Stimulated activated CD8-positive, alpha-beta memory T cell treated with anti-CD3 and anti-CD28 coated beads, Interleukin-7, amount 100 ng/mL, for 1 hour (primary cell): ENCODE results near the gene GMPR2.

Source experiments
- DNase-seq, 2 donors: peaks; one replicate each; pipeline ENCODE4 v3.0.0-alpha.2; 2020; ENCODE audit warnings: low read depth in 2 of 2

Gene GMPR2

DNA sequence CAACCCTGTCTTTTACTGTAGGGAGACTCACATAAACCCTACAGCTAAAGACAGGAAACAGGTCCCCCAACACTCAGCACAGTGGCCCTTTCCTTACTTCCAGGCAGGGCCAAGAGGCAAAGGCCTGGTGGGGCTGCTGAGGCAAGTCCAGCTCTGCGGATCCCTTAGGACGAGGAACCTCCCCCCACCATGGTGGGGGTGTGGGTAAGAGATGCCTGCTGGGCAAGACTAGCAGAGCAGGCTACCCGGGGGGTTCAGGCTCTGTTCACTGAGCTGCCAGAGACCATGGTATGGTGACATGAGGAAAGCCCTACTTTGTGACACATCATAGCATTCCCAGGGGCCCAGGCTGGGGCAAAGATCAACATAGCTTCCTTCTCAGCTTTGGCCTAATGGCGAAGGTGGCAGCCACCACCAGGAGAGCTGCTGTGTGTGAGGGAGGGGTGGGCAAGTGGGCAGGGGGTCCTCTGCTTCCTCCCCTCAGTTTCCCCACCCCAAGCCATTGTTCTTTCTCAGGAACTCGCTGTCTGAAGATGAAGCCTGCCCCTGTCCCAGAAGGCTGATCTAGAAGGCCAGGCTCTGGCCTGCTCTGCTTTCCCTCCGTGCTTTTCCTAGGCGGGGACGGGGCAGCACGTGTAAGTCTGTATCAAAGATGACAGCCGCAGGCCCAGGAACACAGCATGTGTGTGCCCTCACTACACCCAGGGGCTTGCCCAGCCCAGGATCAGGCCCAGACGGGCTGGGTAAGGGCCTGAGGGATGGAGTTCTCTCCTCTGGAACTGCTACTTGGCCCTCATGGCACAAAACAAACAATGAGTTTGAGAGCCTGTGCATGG lies 19.8 kb downstream of the GMPR2 start:
- DNase-seq: no peak

DNA sequence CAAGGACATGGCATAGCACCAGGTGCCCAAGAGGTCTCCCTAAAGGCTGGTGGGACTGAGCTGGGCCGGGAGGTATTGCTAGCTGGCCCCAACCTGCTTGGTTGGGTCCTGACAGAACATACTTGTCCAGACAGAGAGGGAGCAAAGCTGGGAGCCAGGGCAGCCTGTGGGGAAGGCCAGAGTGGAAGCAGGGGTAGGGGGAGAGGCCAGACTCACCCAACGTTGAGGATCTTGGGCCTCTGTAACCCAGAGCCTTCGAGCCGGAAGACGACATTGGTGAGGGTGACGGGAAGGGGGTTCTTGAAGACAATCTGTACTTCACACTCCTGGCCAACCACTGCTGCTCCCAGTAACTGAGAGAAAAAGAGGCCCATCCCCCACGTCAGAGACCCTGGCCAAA lies 21.2 kb downstream of the GMPR2 start:
- no peak for DNase-seq

GRCh38 chr14:24254630-24255392 lies 22.1 kb downstream of the GMPR2 start:
- DNase-seq: no peak

- no peak for DNase-seq
Measured at GRCh38 chr14:24255438-24255837, 22.7 kb downstream of the GMPR2 start.

DNA sequence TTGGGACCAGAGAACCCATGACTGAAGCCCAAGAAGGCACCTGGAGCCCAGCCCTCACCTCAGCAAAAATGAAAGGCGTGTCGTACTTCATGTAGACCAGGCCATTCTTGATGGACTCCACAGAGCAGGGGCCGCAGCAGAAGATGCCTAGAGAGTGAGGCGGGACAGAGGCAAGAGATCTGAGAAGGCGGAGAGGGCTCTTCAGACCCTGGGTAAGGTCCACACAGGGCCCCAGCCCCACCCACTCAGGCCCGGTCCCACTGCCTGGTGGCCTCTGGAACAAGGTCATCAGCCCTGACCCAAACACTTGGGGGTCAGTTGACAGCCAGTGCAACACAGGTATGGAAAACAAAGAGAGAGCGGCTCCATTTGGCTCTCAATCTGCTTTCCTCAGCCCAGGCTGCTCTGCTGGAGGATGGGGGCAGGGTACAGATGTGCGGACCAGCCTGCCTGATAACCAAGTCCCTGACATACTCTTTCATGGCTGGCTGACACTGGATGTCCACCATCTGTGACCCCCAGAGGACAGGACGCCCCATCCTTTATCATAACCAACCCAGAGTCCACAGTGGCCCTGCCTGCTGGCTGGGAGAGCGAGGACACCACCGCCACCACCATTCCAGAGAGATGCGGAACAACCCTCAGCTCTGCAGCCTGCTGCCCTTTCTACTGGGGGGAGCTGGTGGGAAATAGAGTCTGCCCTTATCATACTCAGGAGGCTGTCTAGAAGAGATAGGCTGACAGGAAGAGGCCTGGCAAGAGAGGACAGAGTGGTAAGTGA lies 23.4 kb downstream of the GMPR2 start:
- DNase-seq: no peak

DNA sequence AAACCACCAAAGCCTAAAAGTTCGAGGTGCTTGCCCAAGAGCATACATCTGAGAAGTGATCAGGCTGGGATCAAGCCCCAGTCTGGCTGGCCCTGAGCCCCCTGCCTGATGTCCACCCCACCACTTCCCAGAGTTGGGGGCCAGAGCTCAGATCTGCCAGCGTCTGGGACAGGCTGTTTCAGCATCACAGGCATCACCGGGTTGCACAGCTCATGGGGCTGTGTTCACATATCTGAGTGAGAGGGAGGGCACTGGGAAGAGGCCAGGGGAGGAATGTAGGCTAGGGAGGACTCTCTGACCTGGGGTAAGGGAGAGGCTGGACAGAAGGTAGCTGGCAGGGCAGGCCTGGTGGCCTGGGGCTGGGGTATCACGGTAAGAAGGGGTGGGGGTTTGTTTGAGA lies 24.2 kb downstream of the GMPR2 start:
- no peak for DNase-seq

DNA sequence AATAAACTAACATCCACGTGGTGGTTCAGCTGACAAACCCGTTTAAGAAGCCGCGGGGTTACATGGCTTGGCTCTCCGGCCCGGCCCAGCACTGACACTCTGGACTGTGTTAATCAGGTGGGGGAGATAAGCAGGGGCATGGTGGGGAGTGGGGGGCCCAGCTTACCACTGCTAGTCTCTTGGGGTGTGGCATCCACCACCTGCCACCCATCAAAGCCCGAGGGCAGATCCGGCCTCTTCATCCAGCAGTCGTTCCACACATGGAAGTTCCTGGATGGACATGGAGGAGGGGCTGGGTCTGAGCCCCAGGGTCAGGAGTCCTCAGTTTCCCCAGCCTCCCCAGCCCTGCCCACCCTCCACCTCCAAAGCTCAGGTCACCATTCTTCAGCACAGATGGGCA lies 25.4 kb downstream of the GMPR2 start:
- DNase-seq: no peak

- no peak for DNase-seq
Measured at GRCh38 chr14:24258548-24259265, 26.0 kb downstream of the GMPR2 start.

GRCh38 chr14:24259282-24260025 lies 26.7 kb downstream of the GMPR2 start:
- DNase-seq: no peak

DNA sequence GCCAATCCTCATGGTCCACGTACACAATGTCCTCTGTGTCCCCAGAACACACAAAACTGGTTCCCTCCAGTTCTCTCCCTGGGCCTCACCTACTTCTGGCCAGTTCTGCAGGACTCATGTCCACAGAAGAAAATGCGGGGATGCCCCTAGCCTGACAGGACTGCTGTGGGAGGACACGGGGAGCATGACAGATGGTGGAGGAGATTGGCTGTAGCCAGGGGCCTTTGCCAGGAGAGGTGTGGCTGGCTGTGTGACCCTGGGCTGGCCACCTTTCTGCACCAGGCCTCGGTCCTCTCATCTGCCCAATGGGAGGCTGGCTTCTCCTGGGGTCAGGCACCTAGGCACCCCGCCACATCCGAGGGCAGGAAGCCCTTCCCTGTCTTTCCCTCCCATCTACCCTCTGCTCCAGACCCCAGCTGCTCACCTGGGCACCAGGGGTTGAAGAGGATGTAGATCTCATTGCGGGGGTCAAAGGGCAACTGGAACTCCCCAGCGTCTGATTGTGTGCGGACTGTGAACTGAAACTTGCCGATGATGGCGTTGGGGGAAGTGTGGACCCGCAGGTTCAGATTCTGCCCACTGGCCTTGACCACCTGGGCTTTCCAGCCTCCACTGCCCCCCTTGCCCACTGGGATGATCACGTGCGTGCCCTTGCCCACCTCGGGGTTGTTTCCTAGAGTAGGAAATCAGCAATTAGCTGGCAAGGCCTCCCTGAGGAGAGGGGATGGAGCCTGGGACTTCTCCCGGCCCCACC lies 27.5 kb downstream of the GMPR2 start:
- no peak for DNase-seq

- DNase-seq: no peak
Measured at GRCh38 chr14:24260780-24261157, 28.0 kb downstream of the GMPR2 start.

DNA sequence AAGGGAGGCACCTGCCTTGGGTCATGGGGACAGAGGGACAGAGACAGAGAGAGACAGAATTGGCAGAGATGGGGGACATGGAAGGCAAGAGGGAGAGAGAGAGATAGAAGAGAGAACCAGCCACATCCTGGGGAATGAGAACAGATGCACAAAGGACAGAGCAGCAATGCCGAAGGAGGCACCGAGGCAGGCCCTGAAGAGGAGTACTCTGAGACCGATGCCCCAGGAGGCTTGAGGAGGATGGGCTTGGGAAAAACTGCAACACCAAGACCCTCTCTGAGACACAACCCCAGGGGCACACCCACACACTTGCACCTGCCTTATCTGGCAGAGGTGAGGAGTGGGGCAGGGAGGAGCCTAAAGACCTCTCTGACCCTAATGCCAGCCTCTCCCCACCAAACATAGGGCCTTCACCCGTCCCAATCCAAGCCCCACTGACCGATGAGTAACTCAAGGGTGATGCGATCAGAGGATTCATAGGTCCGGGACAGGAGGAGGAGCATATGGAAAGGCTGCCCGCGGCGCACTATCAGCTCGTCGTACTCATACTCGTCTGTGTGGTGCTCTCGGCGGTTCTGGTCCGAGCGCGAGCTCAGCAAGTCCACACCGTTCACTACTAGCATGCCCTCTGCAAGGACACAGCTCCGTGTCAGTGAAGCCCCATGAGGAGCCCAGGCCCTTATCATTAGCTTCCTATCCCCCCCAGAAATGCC lies 28.7 kb downstream of the GMPR2 start:
- no peak for DNase-seq

- DNase-seq: no peak
Measured at GRCh38 chr14:24261969-24262327, 29.2 kb downstream of the GMPR2 start.

DNA sequence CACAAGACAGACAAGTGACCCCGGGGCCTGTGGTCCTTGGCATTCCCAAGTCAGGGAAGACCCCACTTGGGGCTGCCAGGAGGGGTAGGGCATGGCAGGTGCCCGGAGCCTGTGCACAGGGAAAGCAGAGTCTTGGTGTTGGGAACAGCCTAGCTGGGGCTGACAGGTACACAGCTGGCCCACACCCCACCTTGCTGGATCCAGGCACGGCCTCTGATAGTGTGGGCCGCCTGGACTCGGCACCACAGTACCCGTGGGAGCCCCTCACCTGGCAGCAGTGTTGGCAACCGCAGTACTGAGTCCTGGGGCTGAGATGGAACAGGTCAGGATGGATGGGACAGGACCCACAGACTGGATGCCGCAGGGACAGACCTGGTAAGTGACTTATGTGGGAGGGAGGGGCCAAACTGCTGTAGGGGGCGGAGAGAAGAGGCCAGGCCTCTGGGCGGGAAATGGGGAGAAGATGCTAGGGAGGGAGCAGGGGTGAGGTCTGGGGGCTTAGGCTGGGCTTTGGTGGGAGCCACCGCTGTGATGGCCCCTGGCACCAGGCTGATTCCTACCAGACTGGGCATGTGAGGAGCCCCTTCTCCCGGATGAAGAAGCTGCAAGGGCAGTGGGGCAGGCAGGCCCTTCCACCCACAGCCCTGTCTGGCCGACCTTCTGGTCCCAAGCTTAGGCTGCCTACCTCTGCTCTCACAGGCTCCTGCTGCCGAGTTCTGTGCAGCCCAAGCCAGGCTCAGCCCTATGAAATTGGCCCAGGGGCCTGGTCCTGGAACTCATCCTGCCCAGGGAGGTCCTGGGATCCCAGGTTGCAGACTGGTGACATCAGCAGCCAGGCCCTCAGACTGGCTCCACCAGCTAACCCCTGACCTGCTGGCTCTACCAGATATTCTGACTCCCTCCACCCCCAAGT lies 30.3 kb downstream of the GMPR2 start, which contains the start of gene TGM1:
Gene TGM1, minus strand, starts transcription at position 357 of the 913 bp plus-strand sequence. CDS start 825 bp downstream, outside the sequence.
- no peak for DNase-seq

GRCh38 chr14:24263848-24264247 lies 31.1 kb downstream of the GMPR2 start:
- DNase-seq: no peak

- DNase-seq: no peak
Measured at GRCh38 chr14:24264298-24264697, 31.6 kb downstream of the GMPR2 start.

- DNase-seq: no peak
Measured at GRCh38 chr14:24266344-24267244, 33.9 kb downstream of the GMPR2 start.
